CD4-positive, alpha-beta T cell treated with Interleukin-15 for 1 hour (primary cell): ENCODE measurements around the gene LRRTM4.
"Not testable (repeated sequence)": the region's sequence is repeated elsewhere in the genome, so short reads cannot be mapped to it uniquely, and the experiment has no call there.

Experiments
- DNase-seq: peaks from one replicate; pipeline ENCODE4 v3.0.0-alpha.2; 2020

Gene LRRTM4

GRCh38 chr2:77309725-77310124 is 212.5 kb downstream of the LRRTM4 start:
- no peak for DNase-seq

DNA sequence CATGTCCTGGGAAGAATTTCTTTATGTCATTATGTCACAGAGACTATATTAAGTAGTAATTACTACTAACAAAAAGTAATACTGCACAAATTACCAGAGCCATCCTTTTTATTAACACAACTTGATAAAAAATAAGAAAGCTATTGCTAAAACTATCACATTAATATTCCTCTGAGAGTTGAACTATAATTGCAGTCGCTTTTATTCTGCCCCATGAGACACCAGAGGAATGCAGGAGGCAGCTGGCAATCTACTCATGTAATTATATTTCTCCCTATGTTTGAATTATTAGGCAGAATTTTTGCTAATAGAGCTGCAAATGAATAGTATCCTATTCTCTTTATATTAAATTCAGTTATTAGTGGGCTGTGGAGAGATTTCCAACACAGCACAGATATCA is 220.7 kb downstream of the LRRTM4 start:
- no peak for DNase-seq

GRCh38 chr2:77296791-77297190 is 225.4 kb downstream of the LRRTM4 start:
- no peak for DNase-seq

DNA sequence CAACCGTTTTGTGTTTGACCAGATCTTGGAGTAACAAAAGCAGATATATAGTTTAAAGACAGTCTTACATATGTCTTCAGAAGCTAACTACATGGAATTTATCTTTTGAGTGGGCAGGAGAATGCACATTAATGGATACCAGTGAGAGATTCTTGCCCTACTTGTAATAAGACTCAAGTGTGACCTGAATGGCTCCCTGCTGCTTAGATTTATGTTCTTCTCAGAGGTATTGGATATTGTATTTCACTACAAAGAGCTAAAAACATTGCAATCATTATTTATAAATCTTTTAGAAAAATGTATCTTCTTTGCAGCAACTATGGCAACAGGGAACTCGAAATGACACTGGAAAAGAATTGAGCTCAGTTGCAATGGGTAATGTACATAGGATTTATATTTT is 227.7 kb downstream of the LRRTM4 start:
- DNase-seq = no peak

GRCh38 chr2:77284353-77284752 is 237.8 kb downstream of the LRRTM4 start:
- DNase-seq = no peak

DNA sequence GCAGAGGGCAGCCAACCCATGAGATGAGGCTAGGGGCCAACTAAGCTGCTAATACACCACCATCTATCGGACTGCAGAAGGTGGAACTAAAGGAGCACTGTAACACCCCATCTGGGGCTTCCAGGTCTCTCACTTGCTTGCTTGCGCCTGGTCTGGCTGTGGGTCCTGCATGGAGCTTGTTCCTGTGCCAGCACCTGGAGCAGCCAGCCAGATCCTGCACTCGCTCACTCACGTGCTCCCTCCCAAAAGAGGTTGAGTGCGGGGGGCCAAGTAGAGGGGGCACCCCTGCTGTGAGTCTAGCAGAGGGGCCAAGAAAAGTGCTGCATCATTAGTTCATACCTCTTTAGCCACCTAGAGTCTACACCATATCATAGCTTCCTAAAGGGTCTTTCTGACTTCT is 250.9 kb downstream of the LRRTM4 start:
- DNase-seq = no peak

DNA sequence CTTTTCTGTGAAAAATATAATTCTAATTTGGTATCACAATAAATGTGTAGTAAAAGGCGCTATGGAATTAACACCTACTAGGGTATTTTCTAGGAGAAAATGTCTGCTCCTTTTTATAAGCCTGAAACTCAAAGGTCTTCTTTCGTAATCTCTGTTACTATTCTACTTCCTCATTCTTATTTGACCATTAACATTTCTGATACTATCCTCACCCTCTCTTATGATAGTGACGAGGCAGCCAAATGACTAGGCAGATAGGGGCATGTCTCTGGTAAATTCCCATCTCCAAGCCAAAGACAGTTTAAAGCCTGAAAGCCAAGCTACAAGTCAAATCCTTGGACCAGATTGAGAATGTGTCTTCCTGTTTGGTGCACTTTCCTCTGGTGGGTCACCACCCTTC is 251.7 kb downstream of the LRRTM4 start:
- DNase-seq = no peak

DNA sequence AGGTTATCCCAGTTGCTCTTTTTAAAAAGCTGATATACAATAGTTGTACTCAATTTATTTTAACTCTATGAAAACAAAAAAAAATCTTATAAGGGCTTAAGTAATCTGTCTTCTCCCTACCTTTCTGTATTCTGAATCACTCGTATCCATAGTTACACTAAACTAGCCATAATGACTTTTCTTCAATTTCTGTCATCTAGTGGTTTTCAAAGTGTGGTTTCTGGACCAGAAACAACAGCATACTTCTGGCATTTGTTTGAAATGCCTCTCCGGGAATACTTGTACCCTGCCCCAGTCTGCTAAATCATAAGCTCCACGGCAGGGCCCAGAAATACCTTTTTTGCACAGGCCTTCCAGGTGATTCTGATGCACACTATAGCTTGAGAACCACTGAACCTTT is 253.6 kb downstream of the LRRTM4 start:
- DNase-seq = no peak

- no peak for DNase-seq
These were observed 289.2 kb downstream of the LRRTM4 start for GRCh38 chr2:77232909-77233425.

GRCh38 chr2:77228391-77228790 is 293.8 kb downstream of the LRRTM4 start:
- DNase-seq = no peak

GRCh38 chr2:77210725-77211124 is 311.5 kb downstream of the LRRTM4 start:
- no peak for DNase-seq

DNA sequence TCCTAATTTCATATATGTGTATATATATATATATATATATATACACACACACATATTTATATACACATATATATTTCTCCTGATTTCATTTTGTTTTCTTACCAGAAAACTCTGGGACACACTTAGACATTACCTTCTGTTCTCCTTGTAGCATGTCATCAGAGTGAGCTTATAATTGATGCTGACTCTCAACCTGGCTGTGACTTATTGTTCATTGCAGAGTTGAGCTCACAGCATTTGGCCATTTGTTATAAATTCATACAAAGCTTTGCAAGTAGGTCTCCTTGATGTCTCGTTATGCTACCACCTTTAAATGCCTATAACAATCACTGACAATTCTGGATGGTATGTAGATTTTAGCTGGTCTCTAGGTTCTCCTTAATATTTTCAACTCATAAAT is 314.8 kb downstream of the LRRTM4 start:
- DNase-seq = no peak

- no peak for DNase-seq
These were observed 320.4 kb downstream of the LRRTM4 start for GRCh38 chr2:77201755-77202154.

DNA sequence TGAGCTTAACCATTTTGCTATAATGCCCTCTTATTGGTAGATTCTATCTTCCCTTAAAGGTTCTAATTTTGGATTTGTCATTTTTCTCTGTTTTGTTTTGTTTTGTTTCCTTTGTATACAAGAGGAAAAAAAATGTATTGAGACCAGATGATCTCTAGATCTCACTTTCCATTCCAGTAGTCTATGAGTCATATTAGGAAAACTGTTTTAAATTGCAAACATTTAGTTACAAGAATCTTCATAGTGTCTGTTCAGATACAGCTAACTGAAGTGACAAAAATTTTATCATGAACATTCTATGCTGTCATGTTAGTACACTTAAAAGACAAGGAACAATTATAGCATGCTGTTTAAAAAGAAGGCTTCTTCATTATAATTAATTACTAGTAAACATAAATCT is 322.8 kb downstream of the LRRTM4 start:
- DNase-seq = no peak

DNA sequence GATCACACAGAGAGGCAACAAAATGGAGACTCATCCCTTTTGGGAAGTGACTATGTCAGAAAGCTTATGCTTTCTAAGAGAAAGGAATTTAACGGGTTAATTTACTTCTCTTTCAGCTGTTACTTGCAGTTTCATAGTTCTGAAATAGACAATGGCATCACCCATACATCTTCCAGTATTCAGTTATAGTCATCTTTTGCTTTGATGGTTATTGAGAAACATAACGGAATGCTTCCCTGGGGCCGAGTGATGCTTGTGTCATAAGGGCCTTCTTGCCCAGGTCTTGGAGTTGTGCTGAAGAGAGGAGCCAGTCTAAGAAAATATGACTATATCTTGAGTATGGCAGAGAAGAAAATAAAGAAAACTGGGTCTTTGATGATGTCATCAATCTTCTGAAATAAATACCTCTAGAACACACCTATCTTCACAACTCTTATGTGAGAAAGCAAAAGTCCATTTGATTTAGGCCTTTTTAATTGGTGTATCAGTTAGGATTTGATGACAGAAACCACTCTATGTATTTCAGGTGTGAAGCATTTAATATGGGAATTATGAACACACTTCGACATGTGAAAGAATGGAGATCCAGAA is 328.2 kb downstream of the LRRTM4 start:
- DNase-seq = no peak

GRCh38 chr2:77192811-77193289 is 329.3 kb downstream of the LRRTM4 start:
- no peak for DNase-seq

DNA sequence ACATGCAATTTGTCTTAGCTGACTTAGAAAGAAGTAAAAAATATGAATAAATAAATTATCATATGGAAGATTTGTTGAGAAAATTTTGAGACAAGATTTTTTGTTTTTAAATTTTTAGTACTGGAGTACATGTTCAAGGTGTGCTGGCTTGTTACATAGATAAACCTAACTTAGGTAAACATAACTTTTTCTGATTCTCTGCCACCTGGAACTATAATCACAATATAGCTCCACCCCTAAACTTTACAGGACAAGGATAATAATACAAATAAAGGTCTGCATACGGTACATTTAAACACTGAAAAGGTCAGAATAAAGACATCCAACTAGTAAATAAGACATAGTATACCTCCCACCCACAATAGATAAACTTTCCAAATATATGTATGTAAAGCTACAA is 330.5 kb downstream of the LRRTM4 start:
- DNase-seq = no peak

GRCh38 chr2:77190721-77191346 is 331.3 kb downstream of the LRRTM4 start:
- DNase-seq = no peak

GRCh38 chr2:77185052-77185451 is 337.1 kb downstream of the LRRTM4 start:
- no peak for DNase-seq

DNA sequence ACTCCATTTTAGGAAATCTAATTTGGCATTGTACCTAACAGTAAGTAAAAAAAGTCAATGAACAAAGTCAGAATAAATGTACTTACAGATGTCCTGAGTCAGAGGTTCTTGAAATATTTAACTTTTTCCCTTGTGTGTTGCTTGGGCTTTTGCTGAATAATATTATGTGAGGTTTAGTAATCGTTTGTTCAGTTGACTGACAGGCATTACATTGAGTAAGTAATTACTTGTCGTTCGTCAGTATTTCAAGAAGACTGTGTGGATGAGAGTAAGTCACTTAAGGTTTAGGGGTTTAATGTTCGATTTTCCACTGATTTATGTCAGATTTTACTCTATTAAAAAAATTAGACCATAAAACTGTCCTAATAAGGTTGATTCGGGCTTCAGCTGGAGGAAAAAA is 342.9 kb downstream of the LRRTM4 start:
- DNase-seq = no peak

- DNase-seq = not testable (repeated sequence)
These were observed 346.9 kb downstream of the LRRTM4 start for GRCh38 chr2:77175266-77175780.

GRCh38 chr2:77169426-77169825 is 352.8 kb downstream of the LRRTM4 start:
- no peak for DNase-seq

- DNase-seq = not testable (repeated sequence)
These were observed 358.2 kb downstream of the LRRTM4 start for GRCh38 chr2:77164021-77164420.

DNA sequence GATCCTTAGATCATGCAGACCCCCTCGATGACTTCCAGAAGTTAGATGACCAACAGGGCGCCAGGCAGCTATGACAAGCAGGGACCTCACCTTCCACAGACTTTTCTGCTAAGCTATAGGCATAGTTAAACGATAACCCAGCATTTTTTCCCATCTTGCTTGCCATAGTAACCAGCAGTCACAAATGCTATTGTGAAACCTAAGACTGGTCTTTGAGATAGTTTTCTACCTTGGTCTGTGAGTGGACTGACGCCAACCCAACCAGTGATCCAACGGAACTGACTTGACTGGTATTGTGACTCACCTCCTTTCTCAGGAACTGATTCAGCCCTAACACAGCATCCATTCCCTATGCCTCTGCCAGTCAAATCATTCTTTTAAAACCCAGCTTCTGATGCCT is 361.2 kb downstream of the LRRTM4 start:
- no peak for DNase-seq

DNA sequence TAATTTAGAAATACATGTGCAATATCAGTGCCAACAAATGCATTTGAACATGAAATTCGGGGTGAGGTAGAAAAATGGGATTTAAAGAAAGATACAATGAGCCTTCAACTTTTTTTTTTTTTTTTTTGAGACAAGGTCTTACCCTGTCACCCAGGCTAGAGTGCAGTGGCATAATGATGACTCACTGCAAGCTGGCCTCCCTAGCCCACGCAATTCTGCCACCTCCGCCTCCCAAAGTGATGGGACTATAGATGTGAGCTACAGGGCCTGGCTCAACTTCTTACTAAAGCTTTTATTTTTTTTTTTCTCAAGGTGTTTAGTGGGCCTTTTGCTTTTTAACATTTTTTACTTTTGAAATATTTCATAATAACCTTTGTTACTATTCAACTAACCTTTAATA is 365.6 kb downstream of the LRRTM4 start:
- no peak for DNase-seq
